Parathyroid adenoma (tissue), 2 donors: ENCODE data around the gene PCDH9.

Experiments used
- H2AFZ ChIP-seq: fragments of 300-600 bp; sonication (generic); one replicate; pipeline ENCODE4 v1.7.0; 2017; ENCODE audit warnings: antibody characterized with exemption, mild to moderate bottlenecking
- H3K27ac ChIP-seq: fragments of 300-600 bp; sonication (generic); one replicate; pipeline ENCODE4 v1.7.0; 2017
- H3K27me3 ChIP-seq: fragments of 300-600 bp; sonication (generic); one replicate; pipeline ENCODE4 v1.7.0; 2017; ENCODE audit warnings: low read length; ENCODE audit not compliant: control insufficient read depth, insufficient read depth
- H3K36me3 ChIP-seq: fragments of 300-600 bp; sonication (generic); one replicate; pipeline ENCODE4 v1.7.0; 2017; ENCODE audit warnings: low read length; ENCODE audit not compliant: control insufficient read depth, insufficient read depth
- H3K4me1 ChIP-seq: fragments of 300-600 bp; sonication (generic); one replicate; pipeline ENCODE4 v1.7.0; 2017; ENCODE audit warnings: control low read depth
- H3K4me2 ChIP-seq: fragments of 300-600 bp; sonication (generic); one replicate; pipeline ENCODE4 v1.7.0; 2017; ENCODE audit warnings: low read length
- H3K4me3 ChIP-seq: fragments of 300-600 bp; sonication (generic); one replicate; pipeline ENCODE4 v1.7.0; 2017; ENCODE audit warnings: low read depth, low read length
- H3K79me2 ChIP-seq: fragments of 300-600 bp; sonication (generic); one replicate; pipeline ENCODE4 v1.7.0; 2017; ENCODE audit warnings: control low read depth
- H3K9ac ChIP-seq: fragments of 300-600 bp; sonication (generic); one replicate; pipeline ENCODE4 v1.7.0; 2017; ENCODE audit warnings: mild to moderate bottlenecking
- H3K9me3 ChIP-seq: fragments of 300-600 bp; sonication (generic); one replicate; pipeline ENCODE4 v1.7.0; 2017; ENCODE audit warnings: low read length; ENCODE audit not compliant: control insufficient read depth
- TF ChIP-seq, protein P1 (sequence below): fragments of 300-600 bp; sonication (generic); IDR thresholded peaks from one replicate; pipeline ENCODE4 v1.7.0; 2017; ENCODE audit warnings: antibody characterized with exemption, mild to moderate bottlenecking
- donor health status: primary hyperparathyroidism.

Gene PCDH9

DNA sequence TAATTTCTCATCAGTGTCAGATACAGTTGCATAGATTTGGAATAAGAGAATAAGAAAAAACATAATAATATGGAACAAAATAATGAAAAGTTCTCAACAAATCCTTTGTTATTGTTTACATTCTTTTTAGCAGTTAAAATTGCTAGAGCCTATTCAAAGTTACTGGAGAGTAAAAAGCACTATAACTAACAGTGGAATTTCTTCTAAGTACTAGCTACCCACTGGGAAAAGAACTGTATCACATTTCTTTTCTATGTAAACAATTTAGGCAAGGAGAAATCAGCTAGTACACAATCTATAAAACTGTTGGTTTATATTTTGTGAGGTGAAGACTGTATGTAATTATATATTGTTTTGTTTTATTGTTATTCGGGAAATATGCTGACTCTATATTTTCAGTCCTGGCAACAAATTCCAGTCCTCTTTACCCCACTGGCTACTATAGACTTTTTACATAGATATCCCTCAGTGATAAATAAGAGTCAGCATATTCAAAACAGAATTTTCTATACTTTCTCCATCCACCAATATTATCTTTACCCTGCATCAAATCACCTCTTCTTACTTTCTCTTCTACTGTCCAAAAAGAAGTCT is 222.0 kb downstream of the PCDH9 start:
- Histone ChIP-seq H2AFZ (no peak overlapping the region), H3K27ac (no peak overlapping the region), H3K4me2 (no peak overlapping the region), H3K9me3 (no peaks in the 10 kb centered on the region), H3K4me1 (no peaks in the 10 kb centered on the region), H3K79me2 (no peaks in the 10 kb centered on the region), H3K36me3 (no peaks in the 10 kb centered on the region), H3K9ac (no peak overlapping the region), H3K4me3 (no peak overlapping the region), H3K27me3 (no peaks in the 10 kb centered on the region)
- TF ChIP-seq, protein P1, sequence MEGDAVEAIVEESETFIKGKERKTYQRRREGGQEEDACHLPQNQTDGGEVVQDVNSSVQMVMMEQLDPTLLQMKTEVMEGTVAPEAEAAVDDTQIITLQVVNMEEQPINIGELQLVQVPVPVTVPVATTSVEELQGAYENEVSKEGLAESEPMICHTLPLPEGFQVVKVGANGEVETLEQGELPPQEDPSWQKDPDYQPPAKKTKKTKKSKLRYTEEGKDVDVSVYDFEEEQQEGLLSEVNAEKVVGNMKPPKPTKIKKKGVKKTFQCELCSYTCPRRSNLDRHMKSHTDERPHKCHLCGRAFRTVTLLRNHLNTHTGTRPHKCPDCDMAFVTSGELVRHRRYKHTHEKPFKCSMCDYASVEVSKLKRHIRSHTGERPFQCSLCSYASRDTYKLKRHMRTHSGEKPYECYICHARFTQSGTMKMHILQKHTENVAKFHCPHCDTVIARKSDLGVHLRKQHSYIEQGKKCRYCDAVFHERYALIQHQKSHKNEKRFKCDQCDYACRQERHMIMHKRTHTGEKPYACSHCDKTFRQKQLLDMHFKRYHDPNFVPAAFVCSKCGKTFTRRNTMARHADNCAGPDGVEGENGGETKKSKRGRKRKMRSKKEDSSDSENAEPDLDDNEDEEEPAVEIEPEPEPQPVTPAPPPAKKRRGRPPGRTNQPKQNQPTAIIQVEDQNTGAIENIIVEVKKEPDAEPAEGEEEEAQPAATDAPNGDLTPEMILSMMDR, result no peak

GRCh38 chr13:67004511-67004910 is 225.6 kb downstream of the PCDH9 start:
- Histone ChIP-seq H3K4me3 (no peak overlapping the region), H3K79me2 (no peaks in the 10 kb centered on the region)

DNA sequence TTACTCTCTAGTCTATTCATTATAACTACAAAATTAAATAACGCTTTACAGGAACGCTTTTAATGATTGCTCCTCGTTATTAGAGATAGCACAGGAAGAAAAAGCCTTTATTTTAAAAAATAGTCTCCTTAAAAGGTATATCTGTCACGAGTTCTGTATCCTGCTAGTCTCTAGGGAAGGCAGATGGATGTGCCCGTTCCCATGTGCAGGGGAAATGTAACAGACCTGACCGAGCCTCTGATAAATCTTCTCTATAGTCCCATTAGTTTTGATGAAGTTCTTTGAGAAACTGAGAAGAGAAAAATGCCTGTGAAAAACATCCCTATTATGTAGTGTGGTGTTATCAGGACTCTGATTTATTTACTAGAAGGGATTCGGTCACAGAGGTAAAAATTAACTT is 226.4 kb downstream of the PCDH9 start:
- no peaks in the 10 kb centered on the region for H3K27me3 ChIP-seq
- TF ChIP-seq, protein P1, result no peak
- no peaks in the 10 kb centered on the region for H3K9me3 ChIP-seq
- no peak overlapping the region for H3K4me3 ChIP-seq
- H3K79me2 ChIP-seq, result no peaks in the 10 kb centered on the region
- H2AFZ ChIP-seq, result no peak overlapping the region
- H3K36me3 ChIP-seq, result no peaks in the 10 kb centered on the region
- no peak overlapping the region for H3K27ac ChIP-seq
- H3K4me2 ChIP-seq, result no peak overlapping the region
- no peaks in the 10 kb centered on the region for H3K4me1 ChIP-seq
- no peak overlapping the region for H3K9ac ChIP-seq

More at GRCh38 chr13:67004511-67004910, 225.6 kb downstream of the PCDH9 start:
- H3K9me3 ChIP-seq, result no peaks in the 10 kb centered on the region
- no peak overlapping the region for H3K27ac ChIP-seq
- TF ChIP-seq, protein P1, result no peak
- no peak overlapping the region for H3K4me2 ChIP-seq
- no peak overlapping the region for H2AFZ ChIP-seq
- no peaks in the 10 kb centered on the region for H3K36me3 ChIP-seq
- no peak overlapping the region for H3K9ac ChIP-seq
- H3K4me1 ChIP-seq, result no peaks in the 10 kb centered on the region
- no peaks in the 10 kb centered on the region for H3K27me3 ChIP-seq

- TF ChIP-seq, protein P1, result no peak
- H3K4me1 ChIP-seq, result no peaks in the 10 kb centered on the region
- H3K27me3 ChIP-seq, result no peaks in the 10 kb centered on the region
- no peaks in the 10 kb centered on the region for H3K79me2 ChIP-seq
- no peak overlapping the region for H2AFZ ChIP-seq
- no peak overlapping the region for H3K4me3 ChIP-seq
- no peak overlapping the region for H3K4me2 ChIP-seq
- H3K9ac ChIP-seq, result no peak overlapping the region
- H3K36me3 ChIP-seq, result no peaks in the 10 kb centered on the region
- H3K9me3 ChIP-seq, result no peaks in the 10 kb centered on the region
- H3K27ac ChIP-seq, result no peak overlapping the region
These were observed 228.8 kb downstream of the PCDH9 start for GRCh38 chr13:67001363-67001762.

DNA sequence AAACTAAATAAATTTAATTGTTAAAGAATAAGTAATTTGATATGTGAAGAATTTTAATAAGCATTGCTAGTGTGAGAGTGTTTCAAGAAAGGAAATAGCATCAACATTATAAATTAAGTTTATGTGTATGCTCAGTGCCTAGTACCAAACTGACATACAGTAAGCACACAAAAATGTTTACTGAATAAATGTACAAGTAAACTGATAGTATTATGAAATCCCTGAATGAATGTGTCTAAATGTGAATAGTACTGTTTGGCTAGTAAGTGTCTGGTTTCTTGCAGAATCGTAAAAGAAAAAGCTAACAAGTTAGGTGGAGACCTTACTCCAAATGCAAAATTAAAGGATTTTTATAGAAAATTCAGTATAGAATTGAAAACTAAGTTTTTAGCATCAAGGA is 233.6 kb downstream of the PCDH9 start:
- no peak overlapping the region for H2AFZ ChIP-seq
- TF ChIP-seq, protein P1, result no peak
- no peak overlapping the region for H3K4me3 ChIP-seq
- no peak overlapping the region for H3K27ac ChIP-seq
- H3K36me3 ChIP-seq, result no peaks in the 10 kb centered on the region
- no peaks in the 10 kb centered on the region for H3K27me3 ChIP-seq
- no peaks in the 10 kb centered on the region for H3K79me2 ChIP-seq
- H3K4me1 ChIP-seq, result no peaks in the 10 kb centered on the region
- H3K9ac ChIP-seq, result no peak overlapping the region
- no peak overlapping the region for H3K4me2 ChIP-seq
- H3K9me3 ChIP-seq, result no peaks in the 10 kb centered on the region
